Thoracic aorta (tissue), 2 donors: Measurements from ENCODE around the gene CCL5. TPM values are rescaled to one million over a fixed set of nuclear protein-coding genes. Genes with fewer than 3 reads are reported as not detected.

Source experiments
- ATAC-seq: fragments of 150-250 bp; one replicate; pipeline ENCODE4 v1.8.0; 2017; ENCODE audit warnings: low read depth; ENCODE audit not compliant: insufficient number of reproducible peaks, low FRiP score
- DNase-seq: peaks from one replicate; pipeline ENCODE4 v3.0.0-alpha.2; 2020; ENCODE audit warnings: low spot score
- H3K27ac ChIP-seq, 2 donors: fragments of 200-600 bp; sonication (generic); 1 replicate in 1 of 2; 2 replicates in 1 of 2; pipeline ENCODE4 v1.5.1; 2016; ENCODE audit warnings: mild to moderate bottlenecking in 2 of 2, moderate library complexity in 2 of 2
- H3K27me3 ChIP-seq: fragments of 200-600 bp; sonication (generic); replicated peaks from 2 replicates; pipeline ENCODE4 v1.6.0; 2016; ENCODE audit warnings: mild to moderate bottlenecking; ENCODE audit not compliant: insufficient read depth
- H3K36me3 ChIP-seq: fragments of 200-600 bp; sonication (generic); one replicate; pipeline ENCODE4 v1.5.1; 2016
- H3K4me1 ChIP-seq, 2 donors: fragments of 200-600 bp; sonication (generic); 1 replicate in 1 of 2; 2 replicates in 1 of 2; pipeline versions ENCODE4 v1.5.1 to v1.6.0; 2016; ENCODE audit warnings: low read depth in 2 of 2, mild to moderate bottlenecking in 1 of 2; ENCODE audit not compliant: control insufficient read depth in 1 of 2
- H3K4me3 ChIP-seq: fragments of 200-600 bp; sonication (generic); 2 replicates; pipeline ENCODE4 v1.5.1; 2016; ENCODE audit warnings: mild to moderate bottlenecking
- H3K9me3 ChIP-seq: fragments of 200-600 bp; sonication (generic); 2 replicates; pipeline ENCODE4 v1.5.1; 2016
- CTCF ChIP-seq: fragments of 200-600 bp; sonication (generic); IDR thresholded peaks from one replicate; pipeline ENCODE4 v1.5.1; 2019; ENCODE audit warnings: antibody characterized with exemption
- total RNA-seq, 2 donors: library from RNA; depleted of rRNA; stranded (reverse); fragments of >200 nt; gene quantifications; one replicate each; pipeline versions ENCODE4 v1.1.0 to v1.2.3, GENCODE V29; 2016

CCL5 gene
- total RNA-seq, 2 donors from 2014 or later: 6.2 to 7.1 TPM

- Histone ChIP-seq H3K9me3 (no peaks in the 10 kb centered on the region), H3K4me1 (no peaks in the 10 kb centered on the region), H3K4me3 (no peak overlapping the region), H3K36me3 (peaks cover 83% of the 10 kb centered on the region), H3K27me3 (no peaks in the 10 kb centered on the region), H3K27ac (no peak overlapping the region)
- ATAC-seq (no peak), DNase-seq (no peak)
- TF ChIP-seq CTCF: no peak
Measured at GRCh38 chr17:35841101-35841500, 39.1 kb downstream of the CCL5 start.

- DNase-seq (no peak), ATAC-seq (no peak)
- Histone ChIP-seq H3K27ac (no peak overlapping the region), H3K4me1 (no peaks in the 10 kb centered on the region), H3K27me3 (no peaks in the 10 kb centered on the region), H3K4me3 (no peak overlapping the region), H3K9me3 (no peaks in the 10 kb centered on the region), H3K36me3 (peaks cover 28% of the 10 kb centered on the region)
- no peak for TF ChIP-seq CTCF
Measured at GRCh38 chr17:35825206-35825605, 55.0 kb downstream of the CCL5 start.

Other genes with a start within 250 kb of the CCL5 start
- gene RASL10B, start 148.7 kb downstream of the CCL5 start, total RNA-seq: 10 to 100 TPM in 1 of 2 donors, 1 to 10 TPM in 1; 2.4 to 24.1 TPM
- gene GAS2L2, start 127.1 kb downstream of the CCL5 start, total RNA-seq: not detected
- gene C17orf50, start 119.5 kb downstream of the CCL5 start, total RNA-seq: not detected
- gene MMP28, start 84.7 kb downstream of the CCL5 start, total RNA-seq: 10 to 100 TPM in 1 of 2 donors, 1 to 10 TPM in 1; 4.8 to 18.5 TPM
- gene TAF15, start 70.9 kb downstream of the CCL5 start, total RNA-seq: 10 to 100 TPM; 35.7 to 91.1 TPM
- not detected for gene HEATR9, start 11.5 kb downstream of the CCL5 start, total RNA-seq
- not detected for gene RDM1, start 50.4 kb upstream of the CCL5 start, total RNA-seq
- gene LYZL6, start 63.4 kb upstream of the CCL5 start, total RNA-seq: not detected
- gene CCL16, start 101.1 kb upstream of the CCL5 start, total RNA-seq: not detected
- 10 to 100 TPM; 19.5 to 33.4 TPM for gene CCL14, start 106.4 kb upstream of the CCL5 start, total RNA-seq
- not detected for gene CCL15, start 121.2 kb upstream of the CCL5 start, total RNA-seq
- gene CCL23, start 137.6 kb upstream of the CCL5 start, total RNA-seq: not detected
- gene CCL18, start 183.9 kb upstream of the CCL5 start, total RNA-seq: 10 to 100 TPM in 1 of 2 donors, 1 to 10 TPM in 1; 7.7 to 22.8 TPM
- 10 to 100 TPM in 1 of 2 donors, 1 to 10 TPM in 1; 7.3 to 42.9 TPM for gene CCL3, start 209.8 kb upstream of the CCL5 start, total RNA-seq
- gene CCL4, start 223.5 kb upstream of the CCL5 start, total RNA-seq: 10 to 100 TPM in 1 of 2 donors, 1 to 10 TPM in 1; 5.8 to 16.5 TPM